ENCODE results near the gene CALN1.

Gene CALN1

DNA sequence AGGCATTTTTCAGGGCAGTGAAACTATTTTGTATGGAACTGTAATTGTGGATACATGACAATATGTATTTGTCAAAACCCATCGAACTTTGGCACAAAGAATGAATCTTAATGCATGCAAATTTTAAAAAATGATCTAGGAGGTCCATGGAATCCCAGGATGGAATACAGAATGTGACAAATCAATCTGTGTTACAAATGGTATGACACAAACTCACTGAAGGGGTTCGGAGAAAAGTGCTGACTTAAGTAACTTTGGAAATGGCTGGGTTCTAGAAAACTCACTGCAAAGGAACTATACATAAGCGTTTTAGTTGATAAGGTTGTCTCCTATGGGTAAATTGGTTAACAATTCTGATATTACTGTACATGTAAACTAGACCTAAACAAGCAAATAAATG is 26.0 kb downstream of the CALN1 start:
- Histone ChIP-seq H3K9me3 (ENCODE audit: control insufficient read depth, insufficient read depth, low read depth, low read length) (no peaks in the 10 kb centered on the region), H3K27ac (ENCODE audit: extremely low read depth, low read depth, low read length) (no peak overlapping the region), H3K4me1 (ENCODE audit: control insufficient read depth, insufficient read depth, low read length) (no peaks in the 10 kb centered on the region), H3K36me3 (ENCODE audit: control insufficient read depth in 2 of 2, insufficient read depth in 1 of 2, low read length in 2 of 2) (no peaks in the 10 kb centered on the region), H3K4me3 (ENCODE audit: low read depth, low read length) (no peak overlapping the region)
- TF ChIP-seq ZNF155 (tag by site-specific recombination; IDR thresholded peaks at IDR 0.05) (no peak), ZNF530 (tag by site-specific recombination; IDR thresholded peaks at IDR 0.05; ENCODE audit: low read depth) (no peak), SP3 (tag by site-specific recombination; IDR thresholded peaks at IDR 0.05) (no peak), ZNF768 (tag by site-specific recombination; IDR thresholded peaks at IDR 0.05) (no peak), ZBTB1 (tag by site-specific recombination; IDR thresholded peaks at IDR 0.05) (no peak), ZNF514 (tag by site-specific recombination; IDR thresholded peaks at IDR 0.05) (no peak), ZNF596 (tag by site-specific recombination; IDR thresholded peaks at IDR 0.05) (no peak), MZF1 (tag by site-specific recombination; IDR thresholded peaks at IDR 0.05; ENCODE audit: borderline replicate concordance) (no peak), REPIN1 (tag by site-specific recombination; IDR thresholded peaks at IDR 0.05; ENCODE audit: low read depth) (no peak), PRDM1 (tag by site-specific recombination; IDR thresholded peaks at IDR 0.05) (no peak), ZNF248 (tag by site-specific recombination; IDR thresholded peaks at IDR 0.05) (no peak), ZNF692 (tag by site-specific recombination; IDR thresholded peaks at IDR 0.05) (no peak)
- TF ChIP-seq, protein P1, sequence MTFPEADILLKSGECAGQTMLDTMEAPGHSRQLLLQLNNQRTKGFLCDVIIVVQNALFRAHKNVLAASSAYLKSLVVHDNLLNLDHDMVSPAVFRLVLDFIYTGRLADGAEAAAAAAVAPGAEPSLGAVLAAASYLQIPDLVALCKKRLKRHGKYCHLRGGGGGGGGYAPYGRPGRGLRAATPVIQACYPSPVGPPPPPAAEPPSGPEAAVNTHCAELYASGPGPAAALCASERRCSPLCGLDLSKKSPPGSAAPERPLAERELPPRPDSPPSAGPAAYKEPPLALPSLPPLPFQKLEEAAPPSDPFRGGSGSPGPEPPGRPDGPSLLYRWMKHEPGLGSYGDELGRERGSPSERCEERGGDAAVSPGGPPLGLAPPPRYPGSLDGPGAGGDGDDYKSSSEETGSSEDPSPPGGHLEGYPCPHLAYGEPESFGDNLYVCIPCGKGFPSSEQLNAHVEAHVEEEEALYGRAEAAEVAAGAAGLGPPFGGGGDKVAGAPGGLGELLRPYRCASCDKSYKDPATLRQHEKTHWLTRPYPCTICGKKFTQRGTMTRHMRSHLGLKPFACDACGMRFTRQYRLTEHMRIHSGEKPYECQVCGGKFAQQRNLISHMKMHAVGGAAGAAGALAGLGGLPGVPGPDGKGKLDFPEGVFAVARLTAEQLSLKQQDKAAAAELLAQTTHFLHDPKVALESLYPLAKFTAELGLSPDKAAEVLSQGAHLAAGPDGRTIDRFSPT (tag by site-specific recombination; IDR thresholded peaks at IDR 0.05), result no peak
- TF ChIP-seq, protein P2, sequence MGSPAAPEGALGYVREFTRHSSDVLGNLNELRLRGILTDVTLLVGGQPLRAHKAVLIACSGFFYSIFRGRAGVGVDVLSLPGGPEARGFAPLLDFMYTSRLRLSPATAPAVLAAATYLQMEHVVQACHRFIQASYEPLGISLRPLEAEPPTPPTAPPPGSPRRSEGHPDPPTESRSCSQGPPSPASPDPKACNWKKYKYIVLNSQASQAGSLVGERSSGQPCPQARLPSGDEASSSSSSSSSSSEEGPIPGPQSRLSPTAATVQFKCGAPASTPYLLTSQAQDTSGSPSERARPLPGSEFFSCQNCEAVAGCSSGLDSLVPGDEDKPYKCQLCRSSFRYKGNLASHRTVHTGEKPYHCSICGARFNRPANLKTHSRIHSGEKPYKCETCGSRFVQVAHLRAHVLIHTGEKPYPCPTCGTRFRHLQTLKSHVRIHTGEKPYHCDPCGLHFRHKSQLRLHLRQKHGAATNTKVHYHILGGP (tag by site-specific recombination; IDR thresholded peaks at IDR 0.05), result no peak
- ChIA-PET POLR2A (no interaction called here), CTCF (no interaction called here)

DNA sequence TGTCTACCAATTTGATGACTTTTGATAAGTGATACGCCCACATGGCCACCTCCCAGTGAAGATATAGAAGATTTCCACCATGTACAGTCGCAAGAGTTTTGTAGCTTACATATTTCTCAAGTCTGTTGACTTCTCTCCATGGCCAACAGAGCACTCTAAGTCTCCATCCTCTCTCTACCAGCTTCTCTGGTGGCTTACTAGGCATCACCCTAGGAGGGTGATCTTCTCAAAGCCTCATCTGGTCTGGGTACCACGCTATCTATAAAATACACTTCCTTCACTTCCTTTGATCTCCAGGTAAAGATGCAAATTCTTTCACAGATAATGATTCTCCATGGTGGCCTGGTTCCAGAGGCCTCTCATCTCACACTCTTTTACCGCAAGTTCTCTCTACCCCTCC is 49.9 kb downstream of the CALN1 start:
- H3K4me3 ChIP-seq (ENCODE audit: low read depth, low read length), result no peak overlapping the region
- no peaks in the 10 kb centered on the region for H3K9me3 ChIP-seq (ENCODE audit: control insufficient read depth, insufficient read depth, low read depth, low read length)
- ChIA-PET POLR2A (no interaction called here), CTCF (no interaction called here)
- H3K36me3 ChIP-seq (ENCODE audit: control insufficient read depth in 2 of 2, insufficient read depth in 1 of 2, low read length in 2 of 2), result no peaks in the 10 kb centered on the region
- no peak overlapping the region for H3K27ac ChIP-seq (ENCODE audit: extremely low read depth, low read depth, low read length)
- TF ChIP-seq ATF2 (tag by site-specific recombination; IDR thresholded peaks at IDR 0.05; ENCODE audit: low read depth), result no peak
- TF ChIP-seq, protein P3, sequence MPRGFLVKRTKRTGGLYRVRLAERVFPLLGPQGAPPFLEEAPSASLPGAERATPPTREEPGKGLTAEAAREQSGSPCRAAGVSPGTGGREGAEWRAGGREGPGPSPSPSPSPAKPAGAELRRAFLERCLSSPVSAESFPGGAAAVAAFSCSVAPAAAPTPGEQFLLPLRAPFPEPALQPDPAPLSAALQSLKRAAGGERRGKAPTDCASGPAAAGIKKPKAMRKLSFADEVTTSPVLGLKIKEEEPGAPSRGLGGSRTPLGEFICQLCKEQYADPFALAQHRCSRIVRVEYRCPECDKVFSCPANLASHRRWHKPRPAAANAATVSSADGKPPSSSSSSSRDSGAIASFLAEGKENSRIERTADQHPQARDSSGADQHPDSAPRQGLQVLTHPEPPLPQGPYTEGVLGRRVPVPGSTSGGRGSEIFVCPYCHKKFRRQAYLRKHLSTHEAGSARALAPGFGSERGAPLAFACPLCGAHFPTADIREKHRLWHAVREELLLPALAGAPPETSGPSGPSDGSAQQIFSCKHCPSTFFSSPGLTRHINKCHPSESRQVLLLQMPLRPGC (tag by site-specific recombination; IDR thresholded peaks at IDR 0.05), result no peak
- no peak for TF ChIP-seq ZNF19 (tag by site-specific recombination; IDR thresholded peaks at IDR 0.05; ENCODE audit: low read depth)
- no peak for TF ChIP-seq ZNF155 (tag by site-specific recombination; IDR thresholded peaks at IDR 0.05)
- TF ChIP-seq ZNF530 (tag by site-specific recombination; IDR thresholded peaks at IDR 0.05; ENCODE audit: low read depth), result no peak
- H3K4me1 ChIP-seq (ENCODE audit: control insufficient read depth, insufficient read depth, low read length), result no peaks in the 10 kb centered on the region
